SK-N-SH (cell line): ENCODE results near the gene PDLIM4. TPM values are rescaled to one million over a fixed set of nuclear protein-coding genes. Genes with fewer than 3 reads are reported as not detected.

Experiments used
- CTCF ChIA-PET: fragments of 300-600, 350-600 bp; formaldehyde crosslinking; extraction: SDS; loops from one replicate; lab custom pipeline; 2021; lab: Yijun Ruan, JAX
- POLR2A ChIA-PET: fragments of 350-600 bp; sonication (Branson Sonifier 250); formaldehyde crosslinking; extraction: SDS; loops from one replicate; lab custom pipeline; 2020; ENCODE audit warnings: antibody characterized with exemption, inconsistent platforms; lab: Yijun Ruan, JAX
- DNase-seq: peaks from one replicate; pipeline ENCODE4 v3.0.0; 2012
- H2AFZ ChIP-seq: fragments of 200-600 bp; sonication (generic); 2 replicates; pipeline ENCODE4 v1.8.1; 2016; ENCODE audit warnings: antibody characterized with exemption, mild to moderate bottlenecking, low read depth
- H3F3A ChIP-seq: fragments of 200-600 bp; sonication (generic); replicated peaks from 2 replicates; pipeline ENCODE3; 2016; ENCODE audit warnings: antibody characterized with exemption, mild to moderate bottlenecking; ENCODE audit not compliant: insufficient read depth
- H3K27ac ChIP-seq, 2 experiments: fragments of 200-500 bp in 1 of 2; fragments of 200-600 bp in 1 of 2; sonication (Bioruptor generic) in 1 of 2; sonication (generic), shearing (Covaris generic) in 1 of 2; 2 replicates each; pipeline versions ENCODE4 v1.5.1 to v1.6.1; 2014 to 2016; ENCODE audit warnings: low read depth in 2 of 2, inconsistent platforms in 1 of 2, low read length in 1 of 2, mild to moderate bottlenecking in 1 of 2, mixed read lengths in 1 of 2
- H3K27me3 ChIP-seq: fragments of 200-600 bp; sonication (generic), shearing (Covaris generic); 2 replicates; pipeline ENCODE4 v1.6.1; 2016; ENCODE audit warnings: mixed run types; ENCODE audit not compliant: insufficient read depth
- H3K36me3 ChIP-seq, 2 experiments: fragments of 200-500 bp in 1 of 2; fragments of 200-600 bp in 1 of 2; sonication (Bioruptor generic) in 1 of 2; sonication (generic) in 1 of 2; replicated peaks in 1 of 2; 2 replicates each; pipeline versions ENCODE3 to v1.5.1; 2014 to 2016; ENCODE audit warnings: low read length in 1 of 2, mild to moderate bottlenecking in 1 of 2; ENCODE audit not compliant: insufficient read depth in 2 of 2, control insufficient read depth in 1 of 2
- H3K4me1 ChIP-seq, 2 experiments: fragments of 200-500 bp in 1 of 2; fragments of 200-600 bp in 1 of 2; sonication (Bioruptor generic) in 1 of 2; sonication (generic), shearing (Covaris generic) in 1 of 2; 2 replicates each; pipeline versions ENCODE4 v1.5.1 to v1.6.1; 2014 to 2016; ENCODE audit warnings: low read depth in 1 of 2, low read length in 1 of 2, mixed run types in 1 of 2; ENCODE audit not compliant: insufficient read depth in 2 of 2, control insufficient read depth in 1 of 2
- H3K4me2 ChIP-seq: fragments of 200-600 bp; sonication (generic), shearing (Covaris generic); 2 replicates; pipeline ENCODE4 v1.6.1; 2017; ENCODE audit warnings: mixed run types
- H3K4me3 ChIP-seq, 2 experiments: fragments of 200-500 bp in 1 of 2; fragments of 200-600 bp in 1 of 2; sonication (Bioruptor generic) in 1 of 2; sonication (generic), shearing (Covaris generic) in 1 of 2; 2 replicates each; pipeline versions ENCODE4 v1.5.1 to v1.8.1; 2014 to 2016; ENCODE audit warnings: low read depth in 2 of 2, inconsistent platforms in 1 of 2, low read length in 1 of 2, mild to moderate bottlenecking in 1 of 2, mixed read lengths in 1 of 2, moderate library complexity in 1 of 2
- H3K79me2 ChIP-seq: fragments of 200-600 bp; sonication (generic); 2 replicates; pipeline ENCODE4 v1.8.1; 2017; ENCODE audit warnings: mild to moderate bottlenecking; ENCODE audit not compliant: insufficient read depth
- H3K9ac ChIP-seq: fragments of 200-600 bp; sonication (generic); 2 replicates; pipeline ENCODE4 v1.6.1; 2017; ENCODE audit warnings: mixed run types
- H3K9me2 ChIP-seq: fragments of 200-600 bp; sonication (generic); 2 replicates; pipeline ENCODE4 v1.6.1; 2017; ENCODE audit warnings: mixed run types
- H3K9me3 ChIP-seq: fragments of 200-600 bp; sonication (generic); 2 replicates; pipeline ENCODE4 v1.6.1; 2017; ENCODE audit warnings: mixed run types, mild to moderate bottlenecking, moderate library complexity
- H4K20me1 ChIP-seq: fragments of 200-600 bp; sonication (generic); 2 replicates; pipeline ENCODE4 v1.6.1; 2017; ENCODE audit warnings: mild to moderate bottlenecking, mixed run types; ENCODE audit not compliant: insufficient read depth
- ELF1 ChIP-seq: IDR thresholded peaks from 2 replicates; pipeline ENCODE4 v1.4.0; 2012
- EP300 ChIP-seq, 2 experiments: IDR thresholded peaks; 2 replicates each; pipeline versions ENCODE4 v1.4.0 to v1.6.1; 2012; ENCODE audit warnings: borderline replicate concordance in 1 of 2, low read depth in 1 of 2, low read length in 1 of 2
- FOXJ3 ChIP-seq: sonication (generic); formaldehyde crosslinking; IDR thresholded peaks from 2 replicates; pipeline ENCODE4 v1.5.1; 2020; ENCODE audit warnings: mild to moderate bottlenecking, missing genetic modification reagents
- FOXM1 ChIP-seq: IDR thresholded peaks from 2 replicates; pipeline ENCODE4 v1.4.0; 2012; ENCODE audit warnings: low read depth, mild to moderate bottlenecking
- GABPA ChIP-seq: IDR thresholded peaks from 2 replicates; pipeline ENCODE4 v1.4.0; 2012; ENCODE audit warnings: low read depth, mild to moderate bottlenecking
- GATA2 ChIP-seq: sonication (generic); formaldehyde crosslinking; IDR thresholded peaks from 2 replicates; pipeline ENCODE4 v1.5.0; 2020; ENCODE audit warnings: mild to moderate bottlenecking, missing genetic modification reagents
- NRF1 ChIP-seq: IDR thresholded peaks from 2 replicates; pipeline ENCODE4 v1.6.1; 2012; ENCODE audit warnings: low read depth, mild to moderate bottlenecking, low read length
- RCOR1 ChIP-seq: fragments of 150-350 bp; IDR thresholded peaks from 2 replicates; pipeline ENCODE4 v1.6.1; 2017; ENCODE audit warnings: antibody characterized with exemption, low read length
- TCF12 ChIP-seq: IDR thresholded peaks from 2 replicates; pipeline ENCODE4 v1.4.0; 2012
- TEAD4 ChIP-seq: IDR thresholded peaks from 2 replicates; pipeline ENCODE4 v1.4.0; 2012; ENCODE audit warnings: mild to moderate bottlenecking, borderline replicate concordance; ENCODE audit not compliant: insufficient read depth
- USF2 ChIP-seq: fragments of 150-350 bp; IDR thresholded peaks from 2 replicates; pipeline ENCODE4 v1.6.1; 2017; ENCODE audit warnings: antibody characterized with exemption, low read length, low read depth, borderline replicate concordance
- ZBTB33 ChIP-seq: IDR thresholded peaks from 2 replicates; pipeline ENCODE4 v1.4.0; 2012; ENCODE audit warnings: low read depth, borderline replicate concordance
- WGBS: methylation state at CpG from one replicate; pipeline ENCODE4 v1.1.6; 2017; ENCODE audit warnings: low lambda C conversion rate; 5-methylcytosine and 5-hydroxymethylcytosine counted together
- polyA plus RNA-seq, 3 experiments: library from polyadenylated mRNA; depleted of rRNA; stranded (reverse); fragments of >200 nt; gene quantifications; 2 replicates each; pipeline ENCODE4 v1.2.3, GENCODE V29; 2012
- TF ChIP-seq, protein P1 (sequence below): IDR thresholded peaks from 2 replicates; pipeline ENCODE4 v1.4.0; 2012; ENCODE audit warnings: low read depth

PDLIM4 gene
- polyA plus RNA-seq, 1 of the 3 experiments (the other 2 are of a cell fraction), result 57.1 TPM

DNA sequence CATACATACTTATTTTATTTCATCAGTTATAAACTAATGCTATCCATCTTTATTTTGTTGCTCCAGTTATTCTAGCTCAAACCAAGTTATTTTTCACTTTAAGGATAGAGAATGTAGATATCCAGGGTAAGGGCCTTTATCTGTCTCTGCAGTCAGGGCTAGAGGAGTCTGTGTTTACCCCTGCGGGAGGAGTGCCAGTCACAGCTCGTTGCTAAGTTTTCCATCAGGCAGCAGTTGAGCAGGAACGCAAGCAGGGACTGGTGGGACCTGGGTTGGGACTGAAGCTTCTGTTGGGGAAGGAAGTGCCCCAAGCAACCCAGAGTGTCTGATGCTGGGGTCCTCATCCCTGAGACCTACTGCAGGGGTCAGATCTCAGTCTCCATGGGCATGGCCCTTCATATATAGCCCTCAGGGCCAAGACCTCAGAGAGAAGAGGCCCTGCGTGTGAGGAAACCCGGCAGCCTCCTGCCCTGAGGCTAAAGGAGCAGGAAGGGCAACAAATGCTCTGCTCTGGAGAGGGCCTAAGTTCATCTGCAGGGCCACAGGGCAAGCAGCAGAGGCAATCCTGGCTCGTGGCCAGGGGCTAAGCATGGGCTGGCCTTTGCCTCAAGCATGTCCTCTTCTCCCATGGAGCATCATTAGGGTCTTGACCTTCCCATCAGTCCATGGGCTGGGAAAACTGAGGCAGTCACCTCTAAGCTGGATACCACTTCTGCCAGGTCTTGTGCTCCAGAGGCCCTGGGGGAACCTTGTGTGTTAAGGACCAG lies 43.3 kb downstream of the PDLIM4 start:
- no peak for DNase-seq
- Histone ChIP-seq H3K4me3 (no peak overlapping the region), H3K79me2 (peaks cover 26% of the 10 kb centered on the region), H3K9me3 (no peaks in the 10 kb centered on the region), H3K9me2 (no peaks in the 10 kb centered on the region), H3K27me3 (no peaks in the 10 kb centered on the region), H3F3A (no peaks in the 10 kb centered on the region), H3K4me2 (no peak overlapping the region), H3K9ac (no peak overlapping the region), H2AFZ (no peak overlapping the region), H4K20me1 (no peaks in the 10 kb centered on the region), H3K27ac (no peak overlapping the region; a peak in 1 of 4 replicates), H3K36me3 (peaks cover 0 to 4% of the 10 kb centered on the region in 2 experiments), H3K4me1 (peaks cover 4 to 13% of the 10 kb centered on the region in 2 experiments; a peak in 1 of 4 replicates)
- CTCF ChIA-PET, result interaction anchor here (0.7 to 1.0 kb wide), 3 partner anchors 8 to 63 kb away, joined by 3 to 4 read pairs (median 4); no protein-coding TSS in a partner anchor
- no peak for TF ChIP-seq TEAD4
- peak; percentile 43; the same call in 1 of the 2 replicates for TF ChIP-seq FOXJ3 (CRISPR knock-in tag)
- 90% methylated on average over 4 of the region's 6 CpGs for WGBS
- POLR2A ChIA-PET, result no interaction called here

- no peak overlapping the region for H3K4me2 ChIP-seq
- DNase-seq, result no peak
- H3K9me2 ChIP-seq, result no peaks in the 10 kb centered on the region
- H4K20me1 ChIP-seq, result no peaks in the 10 kb centered on the region
- TF ChIP-seq, protein P1, sequence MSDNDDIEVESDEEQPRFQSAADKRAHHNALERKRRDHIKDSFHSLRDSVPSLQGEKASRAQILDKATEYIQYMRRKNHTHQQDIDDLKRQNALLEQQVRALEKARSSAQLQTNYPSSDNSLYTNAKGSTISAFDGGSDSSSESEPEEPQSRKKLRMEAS, result no peak
- no peak for TF ChIP-seq TCF12
- TF ChIP-seq NRF1, result no peak
- no peak for TF ChIP-seq RCOR1
- TF ChIP-seq EP300 (IDR thresholded peaks at IDR 0.05; ENCODE audit: borderline replicate concordance in 1 of 2, low read depth in 1 of 2, low read length in 1 of 2), result no peak
- no peak for TF ChIP-seq ZBTB33
- no peak for TF ChIP-seq USF2
- no peak for TF ChIP-seq GABPA
- no peak for TF ChIP-seq GATA2 (CRISPR knock-in tag)
- no peak for TF ChIP-seq FOXM1
- TF ChIP-seq ELF1, result no peak
- ChIA-PET CTCF (interaction anchor here (1.0 kb wide), 1 partner anchor 64 kb away, joined by 4 read pairs; no protein-coding TSS in a partner anchor), POLR2A (no interaction called here)
- H2AFZ ChIP-seq, result no peak overlapping the region
- H3K36me3 ChIP-seq, result peaks cover 0 to 4% of the 10 kb centered on the region in 2 experiments
- no peak overlapping the region for H3K27ac ChIP-seq
- no peak overlapping the region for H3K9ac ChIP-seq
- H3K79me2 ChIP-seq, result peaks cover 20% of the 10 kb centered on the region
- no peaks in the 10 kb centered on the region for H3K9me3 ChIP-seq
- H3K27me3 ChIP-seq, result no peaks in the 10 kb centered on the region
- 93% methylated on average over 5 of the region's 11 CpGs for WGBS
- H3K4me3 ChIP-seq, result no peak overlapping the region
- H3K4me1 ChIP-seq, result peaks cover 0 to 9% of the 10 kb centered on the region in 2 experiments; a peak in 1 of 4 replicates
- H3F3A ChIP-seq, result no peaks in the 10 kb centered on the region
Measured at GRCh38 chr5:132301344-132302271, 44.1 kb downstream of the PDLIM4 start.
